Lower lobe of right lung (tissue), 2 donors: ENCODE data around the gene CAPN15. TPM values are rescaled to one million over a fixed set of nuclear protein-coding genes. Genes with fewer than 3 reads are reported as not detected.

Experiments
- ATAC-seq, 2 donors: fragments of 200-7000 bp; cut with Tn5 transposase; one replicate each; pipeline ENCODE4 v1.9.1; 2020 to 2022; ENCODE audit warnings: mild to moderate bottlenecking in 2 of 2, moderate library complexity in 2 of 2
- DNase-seq: peaks from one replicate; pipeline ENCODE4 v3.0.0-alpha.2; 2020
- H3K27ac ChIP-seq: fragments of 200-600 bp; one replicate; pipeline ENCODE4 v1.8.0; 2022
- H3K27me3 ChIP-seq: fragments of 200-600 bp; one replicate; pipeline ENCODE4 v1.8.0; 2022; ENCODE audit warnings: low read depth
- H3K36me3 ChIP-seq: fragments of 200-600 bp; one replicate; pipeline ENCODE4 v1.8.0; 2022; ENCODE audit warnings: mild to moderate bottlenecking
- H3K4me1 ChIP-seq: fragments of 200-600 bp; one replicate; pipeline ENCODE4 v1.8.0; 2022
- H3K4me3 ChIP-seq: fragments of 200-600 bp; one replicate; pipeline ENCODE4 v1.8.0; 2022; ENCODE audit warnings: mild to moderate bottlenecking
- H3K9me3 ChIP-seq: fragments of 200-600 bp; one replicate; pipeline ENCODE4 v1.8.0; 2022
- intact Hi-C: fragments of 100-400 bp; cut with DNase I; formaldehyde crosslinking; loops from one replicate; pipeline ENCODE4 v1.11.0; 2022
- microRNA-seq: library from miRNA; unstranded; fragments of <30 nt; microRNA quantifications from one replicate; pipeline ENCODE4 v1.2.0, GENCODE V29; 2020; ENCODE audit warnings: borderline number of aligned reads
- total RNA-seq: library from RNA; stranded (reverse); fragmentation: NEBNext Ultra II Directional; extraction: Animal tissue kit (Norgen Biotek cat#: 25700); gene quantifications from one replicate; pipeline ENCODE4 v1.2.1, GENCODE V29; 2021
- TF ChIP-seq, protein P1 (sequence below): fragments of 200-600 bp; IDR thresholded peaks from one replicate; pipeline ENCODE4 v1.8.0; 2022; ENCODE audit warnings: antibody characterized with exemption, mild to moderate bottlenecking
- donor health status: DM: no; HTN: yes; CAD: no; lungs with severe emphysema.

Gene CAPN15
- total RNA-seq, 1 donor from 2014 or later, result 44.3 TPM

DNA sequence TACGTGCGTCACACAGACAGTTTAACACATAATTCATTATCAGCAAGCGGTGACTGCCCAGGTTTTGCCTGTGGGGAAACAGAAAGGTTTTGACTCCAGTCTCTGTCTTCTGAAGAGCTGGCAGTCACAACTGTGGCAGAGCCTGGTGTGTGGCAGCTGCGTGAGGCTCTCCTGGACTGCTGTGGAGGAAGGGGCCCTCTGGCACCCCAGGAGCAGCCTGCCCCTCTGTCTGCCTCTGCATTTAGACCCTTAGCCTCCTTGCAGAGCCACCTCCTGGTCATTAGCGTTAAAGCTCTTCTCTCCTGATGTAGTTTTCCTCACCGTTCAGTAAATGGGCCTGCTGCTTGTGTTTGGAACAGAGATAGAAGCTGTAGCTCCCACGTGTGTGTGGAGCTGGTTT, 73.3 kb downstream of the CAPN15 start:
- Histone ChIP-seq H3K36me3 (peaks cover 25% of the 10 kb centered on the region), H3K4me3 (no peak overlapping the region), H3K4me1 (peaks cover 10% of the 10 kb centered on the region), H3K9me3 (no peaks in the 10 kb centered on the region), H3K27me3 (no peaks in the 10 kb centered on the region), H3K27ac (no peak overlapping the region)
- no peak for ATAC-seq
- TF ChIP-seq, protein P1, sequence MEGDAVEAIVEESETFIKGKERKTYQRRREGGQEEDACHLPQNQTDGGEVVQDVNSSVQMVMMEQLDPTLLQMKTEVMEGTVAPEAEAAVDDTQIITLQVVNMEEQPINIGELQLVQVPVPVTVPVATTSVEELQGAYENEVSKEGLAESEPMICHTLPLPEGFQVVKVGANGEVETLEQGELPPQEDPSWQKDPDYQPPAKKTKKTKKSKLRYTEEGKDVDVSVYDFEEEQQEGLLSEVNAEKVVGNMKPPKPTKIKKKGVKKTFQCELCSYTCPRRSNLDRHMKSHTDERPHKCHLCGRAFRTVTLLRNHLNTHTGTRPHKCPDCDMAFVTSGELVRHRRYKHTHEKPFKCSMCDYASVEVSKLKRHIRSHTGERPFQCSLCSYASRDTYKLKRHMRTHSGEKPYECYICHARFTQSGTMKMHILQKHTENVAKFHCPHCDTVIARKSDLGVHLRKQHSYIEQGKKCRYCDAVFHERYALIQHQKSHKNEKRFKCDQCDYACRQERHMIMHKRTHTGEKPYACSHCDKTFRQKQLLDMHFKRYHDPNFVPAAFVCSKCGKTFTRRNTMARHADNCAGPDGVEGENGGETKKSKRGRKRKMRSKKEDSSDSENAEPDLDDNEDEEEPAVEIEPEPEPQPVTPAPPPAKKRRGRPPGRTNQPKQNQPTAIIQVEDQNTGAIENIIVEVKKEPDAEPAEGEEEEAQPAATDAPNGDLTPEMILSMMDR, result no peak
- intact Hi-C loops, result no loop called here
- no peak for DNase-seq

DNA sequence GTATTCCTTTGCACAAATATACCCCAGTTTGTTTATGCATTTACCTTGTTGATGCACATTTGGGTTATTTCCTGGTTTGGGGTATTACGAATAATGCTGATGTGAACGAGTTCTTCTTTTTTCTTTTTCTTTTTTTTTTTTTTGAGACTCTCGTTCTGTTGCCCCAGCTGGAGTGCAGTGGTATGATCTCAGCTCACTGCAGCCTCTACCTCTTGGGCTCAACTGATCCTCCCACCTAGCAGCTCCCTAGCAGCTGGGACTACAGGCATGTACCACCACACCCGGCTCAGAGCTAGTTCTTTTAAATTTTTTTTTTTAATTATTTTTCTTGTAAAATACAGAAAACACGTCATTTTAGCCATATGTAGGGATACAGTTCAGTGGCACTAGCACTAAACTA, 76.4 kb downstream of the CAPN15 start:
- H3K4me1 ChIP-seq, result no peaks in the 10 kb centered on the region
- ATAC-seq (no peak), DNase-seq (no peak)
- no peak overlapping the region for H3K4me3 ChIP-seq
- peaks cover 15% of the 10 kb centered on the region for H3K36me3 ChIP-seq
- intact Hi-C loops, result no loop called here
- TF ChIP-seq, protein P1, result no peak
- H3K9me3 ChIP-seq, result no peaks in the 10 kb centered on the region
- H3K27ac ChIP-seq, result no peak overlapping the region
- H3K27me3 ChIP-seq, result no peaks in the 10 kb centered on the region

Small RNA genes within 50 kb of the gene (microRNA-seq; reads per million reads assigned to microRNA genes)
- gene MIR3176 (1.5 reads per million), gene MIR5587 (not detected)

Other genes with a start within 250 kb of the CAPN15 start
- not detected for gene ARHGDIG, start 247.1 kb upstream of the CAPN15 start, total RNA-seq
- not detected for gene PDIA2, start 244.5 kb upstream of the CAPN15 start, total RNA-seq
- gene AXIN1, start 175.0 kb upstream of the CAPN15 start, total RNA-seq, result 22.4 TPM
- 43.4 TPM for gene MRPL28, start 157.2 kb upstream of the CAPN15 start, total RNA-seq
- gene PGAP6, start 145.7 kb upstream of the CAPN15 start, total RNA-seq, result 55.8 TPM
- 42.3 TPM for gene NME4, start 130.5 kb upstream of the CAPN15 start, total RNA-seq
- 10.1 TPM for gene DECR2, start 125.8 kb upstream of the CAPN15 start, total RNA-seq
- 32.2 TPM for gene RAB11FIP3, start 102.1 kb upstream of the CAPN15 start, total RNA-seq
- not detected for gene PRR35, start 32.7 kb downstream of the CAPN15 start, total RNA-seq
- gene NHLRC4, start 39.3 kb downstream of the CAPN15 start, total RNA-seq, result 2.7 TPM
- gene PIGQ, start 42.3 kb downstream of the CAPN15 start, total RNA-seq, result 68.9 TPM
- gene RAB40C, start 62.4 kb downstream of the CAPN15 start, total RNA-seq, result 40.1 TPM
- gene WFIKKN1, start 103.3 kb downstream of the CAPN15 start, total RNA-seq, result 1.2 TPM
- gene METTL26, start 108.6 kb downstream of the CAPN15 start, total RNA-seq, result 63.1 TPM
- gene MCRIP2, start 114.1 kb downstream of the CAPN15 start, total RNA-seq, result 47.7 TPM
- 31.4 TPM for gene WDR90, start 121.7 kb downstream of the CAPN15 start, total RNA-seq
- 81.6 TPM for gene RHOT2, start 140.4 kb downstream of the CAPN15 start, total RNA-seq
- 2.0 TPM for gene RHBDL1, start 148.0 kb downstream of the CAPN15 start, total RNA-seq
- gene STUB1, start 152.7 kb downstream of the CAPN15 start, total RNA-seq, result 86.0 TPM
- gene JMJD8, start 156.6 kb downstream of the CAPN15 start, total RNA-seq, result 43.2 TPM
- 13.1 TPM for gene WDR24, start 162.7 kb downstream of the CAPN15 start, total RNA-seq
- 11.0 TPM for gene FBXL16, start 178.1 kb downstream of the CAPN15 start, total RNA-seq
- 35.9 TPM for gene METRN, start 187.4 kb downstream of the CAPN15 start, total RNA-seq
- gene ANTKMT, start 193.4 kb downstream of the CAPN15 start, total RNA-seq, result 36.5 TPM
- 26.1 TPM for gene CCDC78, start 198.7 kb downstream of the CAPN15 start, total RNA-seq
- 15.6 TPM for gene HAGHL, start 199.4 kb downstream of the CAPN15 start, total RNA-seq
- gene CIAO3, start 213.3 kb downstream of the CAPN15 start, total RNA-seq, result 24.3 TPM
- gene MSLN, start 233.0 kb downstream of the CAPN15 start, total RNA-seq, result 42.6 TPM